SU-DHL-6 (cell line): ENCODE results near the gene ATP9A.

Experiments
- H2AFZ ChIP-seq: fragments of 200-600 bp; sonication (generic); 2 replicates; pipeline ENCODE4 v1.6.1; 2014; ENCODE audit warnings: low read depth, mild to moderate bottlenecking, moderate library complexity, mixed read lengths, antibody characterized with exemption, low read length; ENCODE audit not compliant: severe bottlenecking
- H3F3A ChIP-seq: fragments of 200-600 bp; shearing (Covaris generic); 2 replicates; pipeline ENCODE4 v1.6.0; 2016; ENCODE audit warnings: antibody characterized with exemption, mild to moderate bottlenecking; ENCODE audit not compliant: insufficient read depth
- H3K27ac ChIP-seq: fragments of 200-600 bp; sonication (generic); 2 replicates; pipeline ENCODE4 v1.5.1; 2016; ENCODE audit warnings: low read depth, mild to moderate bottlenecking, low read length, moderate library complexity, mixed read lengths
- H3K27me3 ChIP-seq: fragments of 200-600 bp; sonication (generic), shearing (Covaris generic); 2 replicates; pipeline ENCODE4 v1.6.0; 2014; ENCODE audit warnings: mild to moderate bottlenecking, low read length
- H3K36me3 ChIP-seq: fragments of 200-600 bp; sonication (generic); 2 replicates; pipeline ENCODE4 v1.6.1; 2014; ENCODE audit warnings: mild to moderate bottlenecking, low read length, mixed read lengths
- H3K4me2 ChIP-seq: fragments of 300-600, 200-600 bp; shearing (Covaris generic), sonication (generic); 2 replicates; pipeline ENCODE4 v1.6.0; 2014; ENCODE audit warnings: low read length, low read depth, mild to moderate bottlenecking; ENCODE audit not compliant: poor library complexity, severe bottlenecking
- H3K4me3 ChIP-seq: fragments of 200-600 bp; sonication (generic); 2 replicates; pipeline ENCODE4 v1.5.1; 2014; ENCODE audit warnings: antibody characterized with exemption, low read length, mild to moderate bottlenecking, mixed read lengths; ENCODE audit not compliant: insufficient read depth, poor library complexity, severe bottlenecking
- H3K79me2 ChIP-seq: fragments of 200-600 bp; sonication (generic); 2 replicates; pipeline ENCODE4 v1.6.1; 2014; ENCODE audit warnings: mild to moderate bottlenecking, low read length, moderate library complexity; ENCODE audit not compliant: insufficient read depth
- H3K9ac ChIP-seq: fragments of 200-600 bp; sonication (generic); 2 replicates; pipeline ENCODE4 v1.7.0; 2014; ENCODE audit warnings: mild to moderate bottlenecking, low read length
- H3K9me2 ChIP-seq: fragments of 200-600 bp; sonication (generic); replicated peaks from 2 replicates; pipeline ENCODE4 v1.6.1; 2014; ENCODE audit warnings: low read length; ENCODE audit not compliant: insufficient read depth
- H3K9me3 ChIP-seq: fragments of 200-600 bp; sonication (generic); 2 replicates; pipeline ENCODE4 v1.6.1; 2014; ENCODE audit warnings: low read length, mixed read lengths; ENCODE audit not compliant: insufficient read depth
- H4K20me1 ChIP-seq: fragments of 200-600 bp; sonication (generic); 2 replicates; pipeline ENCODE4 v1.6.1; 2014; ENCODE audit warnings: low read depth, mild to moderate bottlenecking, antibody characterized with exemption, low read length, moderate library complexity, mixed read lengths
- EZH2phosphoT487 ChIP-seq: fragments of 200-600 bp; sonication (generic), shearing (Covaris generic); conservative IDR thresholded peaks from 2 replicates; pipeline ENCODE4 v1.6.1; 2018; ENCODE audit warnings: mild to moderate bottlenecking, antibody characterized with exemption, low read length, moderate library complexity, mixed read lengths
- TF ChIP-seq, protein P1 (sequence below): fragments of 200-600 bp; sonication (generic); IDR thresholded peaks from one replicate; pipeline ENCODE4 v1.5.1; 2017; ENCODE audit warnings: antibody characterized with exemption, mild to moderate bottlenecking, low read length, moderate library complexity; ENCODE audit not compliant: insufficient read depth, poor library complexity, severe bottlenecking

ATP9A gene

DNA sequence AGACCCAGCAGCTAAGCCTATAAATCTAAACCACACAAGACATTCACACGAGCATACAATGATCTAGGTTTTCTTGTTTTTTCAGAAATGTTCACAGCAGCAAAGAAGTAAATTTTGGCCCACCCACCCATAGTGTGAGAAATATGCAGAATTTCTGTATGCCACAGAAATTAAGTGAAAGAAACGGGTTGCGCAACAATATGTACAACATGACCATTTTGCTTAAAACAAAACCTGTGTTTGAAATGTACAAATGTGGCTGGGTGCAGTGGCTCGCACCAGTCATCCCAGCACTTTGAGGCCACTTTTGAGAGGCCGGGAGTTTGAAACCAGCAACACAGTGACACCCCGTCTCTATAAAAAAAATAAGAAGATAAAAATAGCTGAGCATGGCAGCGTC, 24.8 kb upstream of the ATP9A start:
- TF ChIP-seq EZH2phosphoT487 = no peak
- TF ChIP-seq, protein P1, sequence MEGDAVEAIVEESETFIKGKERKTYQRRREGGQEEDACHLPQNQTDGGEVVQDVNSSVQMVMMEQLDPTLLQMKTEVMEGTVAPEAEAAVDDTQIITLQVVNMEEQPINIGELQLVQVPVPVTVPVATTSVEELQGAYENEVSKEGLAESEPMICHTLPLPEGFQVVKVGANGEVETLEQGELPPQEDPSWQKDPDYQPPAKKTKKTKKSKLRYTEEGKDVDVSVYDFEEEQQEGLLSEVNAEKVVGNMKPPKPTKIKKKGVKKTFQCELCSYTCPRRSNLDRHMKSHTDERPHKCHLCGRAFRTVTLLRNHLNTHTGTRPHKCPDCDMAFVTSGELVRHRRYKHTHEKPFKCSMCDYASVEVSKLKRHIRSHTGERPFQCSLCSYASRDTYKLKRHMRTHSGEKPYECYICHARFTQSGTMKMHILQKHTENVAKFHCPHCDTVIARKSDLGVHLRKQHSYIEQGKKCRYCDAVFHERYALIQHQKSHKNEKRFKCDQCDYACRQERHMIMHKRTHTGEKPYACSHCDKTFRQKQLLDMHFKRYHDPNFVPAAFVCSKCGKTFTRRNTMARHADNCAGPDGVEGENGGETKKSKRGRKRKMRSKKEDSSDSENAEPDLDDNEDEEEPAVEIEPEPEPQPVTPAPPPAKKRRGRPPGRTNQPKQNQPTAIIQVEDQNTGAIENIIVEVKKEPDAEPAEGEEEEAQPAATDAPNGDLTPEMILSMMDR = no peak
- no peaks in the 10 kb centered on the region for H4K20me1 ChIP-seq
- no peaks in the 10 kb centered on the region for H3K79me2 ChIP-seq
- no peaks in the 10 kb centered on the region for H3F3A ChIP-seq
- H3K4me3 ChIP-seq = no peak overlapping the region
- H3K36me3 ChIP-seq = no peaks in the 10 kb centered on the region
- no peak overlapping the region for H3K27ac ChIP-seq
- no peaks in the 10 kb centered on the region for H3K9me2 ChIP-seq
- H3K27me3 ChIP-seq = no peaks in the 10 kb centered on the region
- no peak overlapping the region for H2AFZ ChIP-seq
- H3K9ac ChIP-seq = no peak overlapping the region
- H3K9me3 ChIP-seq = no peaks in the 10 kb centered on the region
- no peak overlapping the region for H3K4me2 ChIP-seq

DNA sequence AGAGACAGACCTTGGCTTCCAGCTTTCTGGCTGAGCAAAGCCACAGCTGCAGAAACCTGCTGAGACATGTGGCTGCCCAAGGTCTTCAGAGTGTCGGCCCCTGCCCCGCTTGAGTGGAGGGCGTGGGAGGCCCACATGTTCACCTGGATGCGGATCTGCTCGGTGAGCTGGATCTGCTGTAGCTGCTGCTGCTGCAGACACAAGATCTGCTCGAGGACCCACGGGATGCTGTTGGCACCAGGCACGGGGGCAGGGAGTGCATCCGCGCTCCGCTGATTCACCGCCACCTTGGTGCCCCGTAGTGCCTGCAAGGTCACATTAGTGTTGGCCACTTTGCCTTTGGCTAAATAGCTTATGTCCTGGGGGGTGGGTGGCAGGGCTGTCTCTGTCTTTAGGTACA, 23.4 kb upstream of the ATP9A start:
- TF ChIP-seq, protein P1 = no peak
- TF ChIP-seq EZH2phosphoT487 = no peak
- Histone ChIP-seq H3K79me2 (no peaks in the 10 kb centered on the region), H3K36me3 (no peaks in the 10 kb centered on the region), H3K9me3 (no peaks in the 10 kb centered on the region), H3K4me2 (no peak overlapping the region), H4K20me1 (no peaks in the 10 kb centered on the region), H2AFZ (no peak overlapping the region), H3K9ac (no peak overlapping the region), H3K4me3 (no peak overlapping the region), H3K9me2 (no peaks in the 10 kb centered on the region), H3F3A (no peaks in the 10 kb centered on the region), H3K27me3 (no peaks in the 10 kb centered on the region), H3K27ac (no peak overlapping the region)

DNA sequence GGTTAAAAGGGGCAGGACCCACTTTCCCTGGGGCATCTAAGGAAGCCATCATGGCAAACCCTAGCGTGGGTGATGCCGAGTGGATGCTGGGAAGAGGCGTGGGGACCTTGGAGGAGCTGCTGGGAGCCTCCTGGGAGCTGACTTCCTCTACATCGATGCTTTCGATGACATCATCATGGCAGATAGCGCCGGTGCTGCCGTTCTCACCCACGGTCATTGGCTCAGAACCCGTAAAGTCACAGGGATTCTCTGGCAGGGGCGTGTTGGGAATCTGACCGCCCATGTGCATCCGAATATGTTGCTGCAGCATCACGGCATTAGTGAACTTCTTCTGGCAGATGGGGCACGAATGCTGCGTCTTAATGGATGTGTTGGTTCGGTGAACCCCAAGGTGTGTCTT, 22.1 kb upstream of the ATP9A start:
- Histone ChIP-seq H3K27ac (no peak overlapping the region), H3K27me3 (no peaks in the 10 kb centered on the region), H3K9ac (no peak overlapping the region), H4K20me1 (no peaks in the 10 kb centered on the region), H3K4me2 (no peak overlapping the region), H3K9me2 (no peaks in the 10 kb centered on the region), H3K9me3 (no peaks in the 10 kb centered on the region), H3F3A (no peaks in the 10 kb centered on the region), H3K79me2 (no peaks in the 10 kb centered on the region), H3K36me3 (no peaks in the 10 kb centered on the region), H2AFZ (no peak overlapping the region), H3K4me3 (no peak overlapping the region)
- no peak for TF ChIP-seq EZH2phosphoT487
- TF ChIP-seq, protein P1 = no peak

DNA sequence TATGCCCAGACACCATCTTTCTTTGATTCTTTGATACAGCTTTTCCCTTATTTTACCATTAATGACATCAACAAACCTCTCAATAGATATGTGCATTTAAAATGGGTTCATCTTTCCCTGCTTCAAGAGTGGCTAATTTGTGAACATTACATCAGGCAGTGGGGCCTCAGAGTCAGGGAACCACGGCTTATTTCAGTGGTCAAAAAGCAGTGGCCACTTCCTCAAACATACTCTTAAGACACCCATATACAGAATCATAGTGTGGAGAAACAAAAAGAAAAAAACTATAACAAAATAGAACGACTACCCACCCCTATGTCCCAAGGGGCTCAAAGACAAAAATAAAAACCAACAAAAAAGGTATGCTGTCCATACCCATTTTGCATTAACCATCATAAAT, 21.2 kb upstream of the ATP9A start:
- Histone ChIP-seq H2AFZ (no peak overlapping the region), H3F3A (no peaks in the 10 kb centered on the region), H3K4me3 (no peak overlapping the region), H3K4me2 (no peak overlapping the region), H3K27ac (no peak overlapping the region), H3K79me2 (no peaks in the 10 kb centered on the region), H3K27me3 (no peaks in the 10 kb centered on the region), H4K20me1 (no peaks in the 10 kb centered on the region), H3K9ac (no peak overlapping the region), H3K36me3 (no peaks in the 10 kb centered on the region), H3K9me2 (no peaks in the 10 kb centered on the region), H3K9me3 (no peaks in the 10 kb centered on the region)
- TF ChIP-seq, protein P1 = no peak
- no peak for TF ChIP-seq EZH2phosphoT487
